DMS 273 treated with DMSO at 0.1 percent for 48 hours (cell line): ENCODE measurements around the gene RICTOR.
"Not testable (repeated sequence)": the region's sequence is repeated elsewhere in the genome, so short reads cannot be mapped to it uniquely, and the experiment has no call there.

Source experiments
- DNase-seq: peaks from one replicate; lab custom pipeline; 2025; lab: John Stamatoyannopoulos, UW

The RICTOR gene

GRCh38 chr5:39058178-39058921, 15.8 kb downstream of the RICTOR start:
- no peak for DNase-seq

- DNase-seq = no peak
Observed at GRCh38 chr5:39057734-39058133, 16.5 kb downstream of the RICTOR start.

GRCh38 chr5:39055768-39056398, 18.3 kb downstream of the RICTOR start:
- no peak for DNase-seq

GRCh38 chr5:39055027-39055767, 19.0 kb downstream of the RICTOR start:
- no peak for DNase-seq

- DNase-seq = no peak
Observed at GRCh38 chr5:39053189-39053588, 21.0 kb downstream of the RICTOR start.

- DNase-seq = no peak
Observed at GRCh38 chr5:39052141-39052540, 22.1 kb downstream of the RICTOR start.

- no peak for DNase-seq
Observed at GRCh38 chr5:39049315-39049714, 24.9 kb downstream of the RICTOR start.

GRCh38 chr5:39040875-39041274, 33.3 kb downstream of the RICTOR start:
- no peak for DNase-seq

GRCh38 chr5:39034493-39034892, 39.7 kb downstream of the RICTOR start:
- not testable (repeated sequence) for DNase-seq

- DNase-seq = no peak
Observed at GRCh38 chr5:39031041-39031440, 43.2 kb downstream of the RICTOR start.

GRCh38 chr5:39025456-39025855, 48.7 kb downstream of the RICTOR start:
- DNase-seq = no peak

- DNase-seq = no peak
Observed at GRCh38 chr5:39024884-39025283, 49.3 kb downstream of the RICTOR start.

- no peak for DNase-seq
Observed at GRCh38 chr5:39024005-39024404, 50.2 kb downstream of the RICTOR start.

GRCh38 chr5:39023121-39023520, 51.1 kb downstream of the RICTOR start:
- no peak for DNase-seq

- no peak for DNase-seq
Observed at GRCh38 chr5:39022151-39022550, 52.0 kb downstream of the RICTOR start.

GRCh38 chr5:39021413-39021812, 52.8 kb downstream of the RICTOR start:
- no peak for DNase-seq

- no peak for DNase-seq
Observed at GRCh38 chr5:39020458-39020857, 53.7 kb downstream of the RICTOR start.

- DNase-seq = no peak
Observed at GRCh38 chr5:39019254-39019653, 54.9 kb downstream of the RICTOR start.

GRCh38 chr5:39017504-39017903, 56.7 kb downstream of the RICTOR start:
- no peak for DNase-seq

GRCh38 chr5:39016587-39017275, 57.5 kb downstream of the RICTOR start:
- no peak for DNase-seq

- DNase-seq = no peak
Observed at GRCh38 chr5:39015743-39016586, 58.2 kb downstream of the RICTOR start.

GRCh38 chr5:39014561-39014960, 59.6 kb downstream of the RICTOR start:
- no peak for DNase-seq
